Activated T-helper 2 cell treated with anti-CD3 and anti-CD28 coated beads, Interferon-gamma antibody, Interleukin-2, Interleukin-4, amounts not matched to agents 10 μg/mL and 5 μg/mL and 100 μg/mL, durations not matched to agents 14 hours and 24 hours and 36 hours (primary cell): Measurements from ENCODE around the gene ZBTB17. TPM values are rescaled to one million over a fixed set of nuclear protein-coding genes. Genes with fewer than 3 reads are reported as not detected.
A peak's percentile ranks its signal among the peaks of the same experiment; 100 is the strongest.

Source experiments
- DNase-seq: peaks from one replicate; pipeline ENCODE4 v3.0.0; 2021; ENCODE audit warnings: low spot score
- H3K27ac Mint-ChIP-seq: one replicate; pipeline ENCODE4 v1.8.0; 2021; ENCODE audit warnings: mixed read lengths
- H3K27me3 Mint-ChIP-seq: one replicate; pipeline ENCODE4 v1.8.0; 2021; ENCODE audit warnings: low read depth, mixed read lengths
- H3K36me3 Mint-ChIP-seq: one replicate; pipeline ENCODE4 v1.8.0; 2021; ENCODE audit warnings: low read depth, mixed read lengths
- H3K4me1 Mint-ChIP-seq: one replicate; pipeline ENCODE4 v1.8.0; 2021; ENCODE audit warnings: low read depth, mixed read lengths
- H3K4me3 Mint-ChIP-seq: one replicate; pipeline ENCODE4 v1.8.0; 2021; ENCODE audit warnings: low read depth, mild to moderate bottlenecking, moderate library complexity, mixed read lengths
- H3K9me3 Mint-ChIP-seq: one replicate; pipeline ENCODE4 v1.8.0; 2021; ENCODE audit warnings: mixed read lengths
- intact Hi-C: fragments of 100-400 bp; cut with micrococcal nuclease; formaldehyde crosslinking; loops from one replicate; pipeline ENCODE4 v1.15.1; 2023
- total RNA-seq: library from RNA; stranded (reverse); gene quantifications from 2 replicates; pipeline ENCODE4 v1.2.3, GENCODE V29; 2022

Gene ZBTB17
- total RNA-seq, 1 donor from 2014 or later = 67.8 TPM

GRCh38 chr1:15951341-15952153 is 24.4 kb downstream of the ZBTB17 start:
- H3K4me3 Mint-ChIP-seq = peak overlapping the region; percentile 39
- no peaks in the 10 kb centered on the region for H3K27me3 Mint-ChIP-seq
- no peaks in the 10 kb centered on the region for H3K9me3 Mint-ChIP-seq
- H3K27ac Mint-ChIP-seq = peak overlapping the region; percentile 98
- peaks cover 90% of the 10 kb centered on the region for H3K36me3 Mint-ChIP-seq
- intact Hi-C loops = loop anchor here (2.0 kb wide), 1 partner anchor 117 kb away; no protein-coding TSS in a partner anchor
- DNase-seq = no peak
- H3K4me1 Mint-ChIP-seq = peaks cover 75% of the 10 kb centered on the region

GRCh38 chr1:15950763-15951295 is 25.1 kb downstream of the ZBTB17 start:
- DNase-seq = peak; percentile 43
- Mint-ChIP-seq H3K4me1 (peaks cover 68% of the 10 kb centered on the region), H3K27ac (peak overlapping the region; percentile 98), H3K4me3 (peak overlapping the region; percentile 71), H3K27me3 (no peaks in the 10 kb centered on the region), H3K36me3 (peaks cover 88% of the 10 kb centered on the region), H3K9me3 (no peaks in the 10 kb centered on the region)
- intact Hi-C loops = loop anchor here (2.0 kb wide), 1 partner anchor 116 kb away; no protein-coding TSS in a partner anchor

- H3K36me3 Mint-ChIP-seq = peaks cover 84% of the 10 kb centered on the region
- no peaks in the 10 kb centered on the region for H3K27me3 Mint-ChIP-seq
- H3K4me3 Mint-ChIP-seq = peak overlapping the region; percentile 71
- intact Hi-C loops = loop anchor here (2.0 kb wide), 1 partner anchor 116 kb away; no protein-coding TSS in a partner anchor
- no peaks in the 10 kb centered on the region for H3K9me3 Mint-ChIP-seq
- DNase-seq = no peak
- H3K4me1 Mint-ChIP-seq = peaks cover 66% of the 10 kb centered on the region
- peak overlapping the region; percentile 98 for H3K27ac Mint-ChIP-seq
Observed at GRCh38 chr1:15950302-15950701, 25.6 kb downstream of the ZBTB17 start.

GRCh38 chr1:15949453-15950245 is 26.3 kb downstream of the ZBTB17 start:
- H3K9me3 Mint-ChIP-seq = no peaks in the 10 kb centered on the region
- H3K4me1 Mint-ChIP-seq = peaks cover 66% of the 10 kb centered on the region
- intact Hi-C loops = loop anchor here (1.0 to 2.0 kb wide), 3 partner anchors 17 to 115 kb away; no protein-coding TSS in a partner anchor
- peak overlapping the region; percentile 54 for H3K4me3 Mint-ChIP-seq
- peak overlapping the region; percentile 98 for H3K27ac Mint-ChIP-seq
- peaks cover 83% of the 10 kb centered on the region for H3K36me3 Mint-ChIP-seq
- no peaks in the 10 kb centered on the region for H3K27me3 Mint-ChIP-seq
- DNase-seq = peak; percentile 45

- H3K27me3 Mint-ChIP-seq = no peaks in the 10 kb centered on the region
- no peaks in the 10 kb centered on the region for H3K9me3 Mint-ChIP-seq
- peaks cover 75% of the 10 kb centered on the region for H3K36me3 Mint-ChIP-seq
- intact Hi-C loops = loop anchor here (1.0 kb wide), 2 partner anchors 17 to 30 kb away; no protein-coding TSS in a partner anchor
- H3K4me3 Mint-ChIP-seq = peak overlapping the region; percentile 54
- peak overlapping the region; percentile 98 for H3K27ac Mint-ChIP-seq
- H3K4me1 Mint-ChIP-seq = peaks cover 60% of the 10 kb centered on the region
- no peak for DNase-seq
Observed at GRCh38 chr1:15948595-15949452, 27.1 kb downstream of the ZBTB17 start.

GRCh38 chr1:15948091-15948591 is 27.8 kb downstream of the ZBTB17 start:
- Mint-ChIP-seq H3K27me3 (no peaks in the 10 kb centered on the region), H3K27ac (peak overlapping the region; percentile 98), H3K4me1 (peaks cover 54% of the 10 kb centered on the region), H3K36me3 (peaks cover 68% of the 10 kb centered on the region), H3K9me3 (no peaks in the 10 kb centered on the region), H3K4me3 (peak overlapping the region; percentile 54)
- intact Hi-C loops = no loop called here
- DNase-seq = no peak

GRCh38 chr1:15947382-15948090 is 28.4 kb downstream of the ZBTB17 start:
- peaks cover 51% of the 10 kb centered on the region for H3K4me1 Mint-ChIP-seq
- DNase-seq = no peak
- peaks cover 64% of the 10 kb centered on the region for H3K36me3 Mint-ChIP-seq
- H3K27ac Mint-ChIP-seq = peak overlapping the region; percentile 98
- intact Hi-C loops = no loop called here
- H3K4me3 Mint-ChIP-seq = peak overlapping the region; percentile 54
- H3K27me3 Mint-ChIP-seq = no peaks in the 10 kb centered on the region
- no peaks in the 10 kb centered on the region for H3K9me3 Mint-ChIP-seq

- no peak overlapping the region for H3K4me3 Mint-ChIP-seq
- no peaks in the 10 kb centered on the region for H3K27me3 Mint-ChIP-seq
- peak overlapping the region; percentile 62 for H3K27ac Mint-ChIP-seq
- H3K9me3 Mint-ChIP-seq = no peaks in the 10 kb centered on the region
- H3K36me3 Mint-ChIP-seq = peaks cover 60% of the 10 kb centered on the region
- intact Hi-C loops = no loop called here
- peaks cover 43% of the 10 kb centered on the region for H3K4me1 Mint-ChIP-seq
- no peak for DNase-seq
Observed at GRCh38 chr1:15946571-15947381, 29.1 kb downstream of the ZBTB17 start.

- Mint-ChIP-seq H3K27me3 (no peaks in the 10 kb centered on the region), H3K36me3 (peaks cover 52% of the 10 kb centered on the region), H3K27ac (peak overlapping the region; percentile 62), H3K4me1 (peaks cover 35% of the 10 kb centered on the region), H3K9me3 (no peaks in the 10 kb centered on the region), H3K4me3 (no peak overlapping the region)
- DNase-seq = no peak
- intact Hi-C loops = no loop called here
Observed at GRCh38 chr1:15945832-15946448, 30.0 kb downstream of the ZBTB17 start.

- no peak overlapping the region for H3K27ac Mint-ChIP-seq
Observed at GRCh38 chr1:15945011-15945831, 30.7 kb downstream of the ZBTB17 start.

More at GRCh38 chr1:15945011-15945831, 30.7 kb downstream of the ZBTB17 start:
- intact Hi-C loops = no loop called here
- Mint-ChIP-seq H3K36me3 (peaks cover 50% of the 10 kb centered on the region), H3K4me1 (peaks cover 28% of the 10 kb centered on the region), H3K27me3 (no peaks in the 10 kb centered on the region), H3K9me3 (no peaks in the 10 kb centered on the region), H3K4me3 (no peak overlapping the region)
- no peak for DNase-seq
